ENCODE measurements around the gene RLBP1. TPM values are rescaled to one million over a fixed set of nuclear protein-coding genes. Genes with fewer than 3 reads are reported as not detected.
"Not testable (repeated sequence)": the region's sequence is repeated elsewhere in the genome, so short reads cannot be mapped to it uniquely, and the experiment has no call there.

RLBP1 gene
- total and polyA plus RNA-seq, 9 donors: not detected

DNA sequence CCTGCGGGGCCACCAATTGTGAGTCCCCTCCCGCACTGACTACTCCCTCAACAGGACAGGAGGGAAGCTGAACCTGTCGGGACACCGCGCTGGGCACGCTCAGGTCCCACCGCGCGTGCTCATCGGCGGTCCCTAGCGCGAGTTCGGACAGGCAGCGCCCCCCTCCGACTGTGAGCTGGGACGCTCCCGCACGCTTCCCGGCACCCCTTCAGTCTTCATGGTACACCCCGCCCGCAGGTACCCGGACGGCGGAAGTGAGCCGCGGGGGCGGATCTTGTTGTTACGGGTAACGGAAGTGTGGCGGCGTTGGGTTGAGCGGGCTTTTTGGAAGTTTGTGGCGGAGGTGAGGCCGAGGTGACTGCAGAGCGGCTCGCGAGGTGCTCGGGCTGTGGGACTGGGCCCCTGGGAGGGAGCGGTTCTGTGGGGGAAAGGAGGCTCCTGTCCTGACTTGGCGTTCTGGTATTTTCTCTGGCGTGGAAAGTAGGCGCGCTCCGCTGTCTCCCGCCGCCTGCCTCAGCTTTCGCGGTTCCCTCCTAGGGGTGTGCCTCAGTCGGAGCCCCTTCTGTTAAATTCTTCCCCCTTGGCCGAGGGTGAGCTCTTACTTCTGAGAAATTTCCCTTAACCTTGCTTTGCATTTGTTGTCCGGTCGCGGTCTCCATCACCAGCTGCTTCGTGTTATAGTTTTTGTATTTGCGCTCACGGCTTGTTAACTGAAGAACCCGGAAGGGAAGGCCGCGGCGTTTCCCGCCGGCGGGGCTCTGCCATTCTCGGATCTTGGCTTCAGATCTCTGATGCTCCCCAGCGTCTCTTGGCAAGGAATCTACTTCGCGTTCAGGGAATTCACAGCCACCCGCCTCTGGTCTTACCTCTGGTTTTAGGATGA is 22.6 kb upstream of the RLBP1 start, which contains the start of gene FANCI:
Gene FANCI (plus strand): TSS at position 289 of the 883 bp plus-strand sequence. CDS start 3,669 bp downstream, outside the sequence.
- peaks cover 2% of the 10 kb centered on the region for H3K4me1 ChIP-seq (ENCODE audit: insufficient read depth)
- peaks cover 0 to 4% of the 10 kb centered on the region in 2 donors for H3K9me3 ChIP-seq
- intact Hi-C loops (cut with DNase I): no loop called here
- H3K36me3 ChIP-seq: no peaks in the 10 kb centered on the region
- WGBS, 3 donors: 0 to 1% (median 0%) methylated on average over 69 of the region's 69 CpGs
- H3K27ac ChIP-seq: no peak within 1 kb of the TSS
- DNase-seq: peak; percentile 95 to 98 (median 96)
- H3K27me3 ChIP-seq: no peaks in the 10 kb centered on the region
- H3K4me3 ChIP-seq: peak within 1 kb of the TSS; percentile 54
- TF ChIP-seq, protein P1, sequence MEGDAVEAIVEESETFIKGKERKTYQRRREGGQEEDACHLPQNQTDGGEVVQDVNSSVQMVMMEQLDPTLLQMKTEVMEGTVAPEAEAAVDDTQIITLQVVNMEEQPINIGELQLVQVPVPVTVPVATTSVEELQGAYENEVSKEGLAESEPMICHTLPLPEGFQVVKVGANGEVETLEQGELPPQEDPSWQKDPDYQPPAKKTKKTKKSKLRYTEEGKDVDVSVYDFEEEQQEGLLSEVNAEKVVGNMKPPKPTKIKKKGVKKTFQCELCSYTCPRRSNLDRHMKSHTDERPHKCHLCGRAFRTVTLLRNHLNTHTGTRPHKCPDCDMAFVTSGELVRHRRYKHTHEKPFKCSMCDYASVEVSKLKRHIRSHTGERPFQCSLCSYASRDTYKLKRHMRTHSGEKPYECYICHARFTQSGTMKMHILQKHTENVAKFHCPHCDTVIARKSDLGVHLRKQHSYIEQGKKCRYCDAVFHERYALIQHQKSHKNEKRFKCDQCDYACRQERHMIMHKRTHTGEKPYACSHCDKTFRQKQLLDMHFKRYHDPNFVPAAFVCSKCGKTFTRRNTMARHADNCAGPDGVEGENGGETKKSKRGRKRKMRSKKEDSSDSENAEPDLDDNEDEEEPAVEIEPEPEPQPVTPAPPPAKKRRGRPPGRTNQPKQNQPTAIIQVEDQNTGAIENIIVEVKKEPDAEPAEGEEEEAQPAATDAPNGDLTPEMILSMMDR (IDR thresholded peaks at IDR 0.05): peak in 2 of 3 donors; percentile 45 to 56
- TF ChIP-seq EP300 (IDR thresholded peaks at IDR 0.05) (no peak), POLR2A (IDR thresholded peaks at IDR 0.05) (peak; percentile 20)

DNA sequence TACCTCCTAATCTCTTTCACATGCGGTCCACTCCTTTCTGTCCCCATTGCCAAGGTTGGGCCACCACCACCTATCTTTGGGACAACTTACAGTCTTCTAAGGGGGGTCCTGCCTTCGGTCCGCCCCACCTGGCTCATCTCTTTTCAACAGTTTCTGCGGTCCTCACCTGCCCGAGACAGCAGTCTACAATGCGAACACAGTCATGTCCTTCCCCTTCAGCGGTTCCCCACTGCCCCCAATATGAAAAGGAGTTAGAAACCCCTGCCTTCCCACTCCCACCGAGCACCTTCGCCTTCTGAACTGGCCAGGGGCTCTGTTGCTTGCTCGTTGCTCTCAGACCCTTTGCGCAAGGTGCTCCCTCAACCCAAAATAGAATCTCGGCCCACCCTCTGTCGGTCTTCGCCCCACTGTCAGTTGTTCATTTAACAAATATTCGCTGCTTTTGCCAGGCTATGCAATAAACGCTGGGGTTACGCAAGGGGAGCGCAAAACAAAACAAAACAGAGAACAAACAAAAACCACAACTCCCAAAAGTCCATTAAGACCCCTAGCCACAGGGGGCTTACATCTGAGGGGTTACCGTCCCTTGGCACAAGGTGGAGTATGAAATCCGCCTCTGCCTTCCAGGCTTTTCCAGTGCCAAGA is 21.8 kb upstream of the RLBP1 start:
- peak in 4 of 5 donors; percentile 9 to 60 (median 20) for DNase-seq
- Histone ChIP-seq H3K4me1 (ENCODE audit: insufficient read depth) (peaks cover 2% of the 10 kb centered on the region), H3K27me3 (no peaks in the 10 kb centered on the region), H3K9me3 (peaks cover 0 to 4% of the 10 kb centered on the region in 2 donors), H3K27ac (no peak overlapping the region), H3K36me3 (no peaks in the 10 kb centered on the region), H3K4me3 (peak overlapping the region; percentile 54)
- intact Hi-C loops (cut with DNase I): no loop called here
- 20 to 35% (median 24%) methylated on average over 20 of the region's 20 CpGs for WGBS, 3 donors
- TF ChIP-seq POLR2A (IDR thresholded peaks at IDR 0.05): no peak

DNA sequence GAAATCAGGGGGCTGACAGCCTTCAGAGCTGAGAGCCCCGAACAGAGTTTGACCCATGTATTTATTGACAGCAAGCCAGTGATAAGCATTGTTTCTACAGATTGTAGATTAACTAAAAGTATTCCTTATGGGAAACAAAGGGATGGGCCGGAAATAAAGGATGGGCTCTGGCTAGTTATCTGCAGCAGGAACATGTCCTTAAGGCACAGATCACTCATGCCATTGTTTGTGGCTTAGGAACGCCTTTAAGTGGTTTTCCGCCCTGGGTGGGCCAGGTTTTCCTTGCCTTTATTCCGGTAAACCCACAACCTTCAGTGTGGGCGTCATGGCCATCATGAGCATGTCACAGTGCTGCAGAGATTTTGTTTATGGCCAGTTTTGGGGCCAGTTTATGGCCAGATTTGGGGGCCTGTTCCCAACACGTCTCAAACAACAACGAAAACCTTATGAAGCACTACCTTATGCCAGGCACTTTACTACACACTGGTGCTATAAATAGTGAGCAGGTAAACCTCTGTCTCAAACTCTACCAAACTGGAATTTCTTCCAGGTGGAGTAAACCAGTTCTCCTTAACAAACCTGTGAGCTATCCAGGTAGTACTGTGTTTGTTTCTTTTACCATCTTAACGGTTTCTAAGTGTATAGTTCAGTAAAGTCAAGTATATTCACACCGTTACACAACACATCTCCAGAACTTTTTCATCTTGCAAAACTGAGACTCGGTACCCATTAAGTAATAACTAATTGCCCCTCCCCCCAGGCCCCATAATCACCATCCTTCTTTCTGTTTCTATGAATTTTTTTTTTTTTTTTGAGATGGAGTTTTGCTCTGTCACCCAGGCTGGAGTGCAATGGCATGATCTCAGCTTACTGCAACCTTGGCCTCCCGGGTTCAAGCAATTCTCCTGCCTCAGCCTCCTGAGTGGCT is 18.8 kb upstream of the RLBP1 start:
- WGBS, 3 donors: 86 to 90% (median 89%) methylated on average over 12 of the region's 12 CpGs
- H3K27me3 ChIP-seq; intact Hi-C loops (cut with DNase I); H3K4me3 ChIP-seq; DNase-seq; H3K4me1 ChIP-seq (ENCODE audit: insufficient read depth); H3K9me3 ChIP-seq; H3K36me3 ChIP-seq; H3K27ac ChIP-seq: not testable (repeated sequence)

DNA sequence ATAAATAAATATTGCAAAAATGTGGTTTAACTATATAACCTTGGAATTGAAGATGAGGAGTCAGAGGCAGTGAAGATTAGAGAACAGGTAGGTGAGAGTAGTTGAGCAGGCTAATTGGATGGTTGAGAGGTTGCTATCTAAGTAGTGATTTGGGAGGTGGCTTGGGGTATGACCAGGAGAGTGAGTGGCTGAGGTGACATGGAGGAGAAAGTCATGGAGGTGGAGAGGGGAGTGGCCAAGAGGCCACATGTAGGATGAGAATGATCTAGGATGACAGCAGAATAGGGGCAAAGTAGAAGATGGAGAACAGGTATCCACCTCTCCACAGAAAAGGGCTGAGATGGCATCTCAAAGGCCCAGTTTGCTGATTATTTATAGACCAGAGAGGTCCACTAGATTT is 10.5 kb upstream of the RLBP1 start:
- Histone ChIP-seq H3K36me3 (no peaks in the 10 kb centered on the region), H3K4me3 (no peak overlapping the region), H3K27me3 (no peaks in the 10 kb centered on the region), H3K9me3 (no peaks in the 10 kb centered on the region), H3K27ac (no peak overlapping the region), H3K4me1 (ENCODE audit: insufficient read depth) (no peaks in the 10 kb centered on the region)
- TF ChIP-seq, protein P1 (IDR thresholded peaks at IDR 0.05): no peak
- no peak for TF ChIP-seq EP300 (IDR thresholded peaks at IDR 0.05)
- no peak for TF ChIP-seq POLR2A (IDR thresholded peaks at IDR 0.05)
- DNase-seq: no peak
- intact Hi-C loops (cut with DNase I): no loop called here

DNA sequence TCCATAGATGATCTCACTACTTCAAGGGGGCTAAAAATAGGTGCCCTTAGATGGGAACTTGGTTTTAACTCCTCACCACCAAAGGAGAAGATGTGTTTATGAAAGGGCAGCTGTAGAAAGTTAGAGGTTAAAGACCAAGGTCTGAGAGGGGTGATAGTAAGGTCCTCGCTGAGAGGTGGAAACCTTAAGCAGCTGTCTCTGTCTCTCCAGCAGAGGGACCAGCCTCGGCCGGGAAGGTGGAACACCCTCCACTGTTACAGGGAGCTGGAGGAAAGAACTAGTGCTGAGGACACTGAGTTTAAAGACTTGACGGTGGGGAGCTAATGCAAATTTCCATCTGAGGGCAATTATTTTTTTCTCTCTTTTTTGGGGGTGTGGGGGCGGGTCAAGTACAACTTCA is 8.9 kb upstream of the RLBP1 start:
- WGBS, 3 donors: 24 to 37% (median 37%) methylated on average over 5 of the region's 5 CpGs
- no peak for TF ChIP-seq POLR2A (IDR thresholded peaks at IDR 0.05)
- TF ChIP-seq, protein P1 (IDR thresholded peaks at IDR 0.05): no peak
- TF ChIP-seq EP300 (IDR thresholded peaks at IDR 0.05): no peak
- intact Hi-C loops (cut with DNase I): no loop called here

More for the DNA sequence above, 8.9 kb upstream of the RLBP1 start:
- DNase-seq: no peak
- no peaks in the 10 kb centered on the region for H3K27me3 ChIP-seq
- H3K9me3 ChIP-seq: no peaks in the 10 kb centered on the region
- H3K4me3 ChIP-seq: no peak overlapping the region
- no peaks in the 10 kb centered on the region for H3K4me1 ChIP-seq (ENCODE audit: insufficient read depth)
- H3K27ac ChIP-seq: no peak overlapping the region
- no peaks in the 10 kb centered on the region for H3K36me3 ChIP-seq

Data from ovary (tissue), 9 donors.